ENCODE results near the gene PDE8A.
"Not testable (repeated sequence)": the region's sequence is repeated elsewhere in the genome, so short reads cannot be mapped to it uniquely, and the experiment has no call there.

PDE8A gene

GRCh38 chr15:85011724-85012123 is 30.1 kb downstream of the PDE8A start:
- DNase-seq = not testable (repeated sequence)

GRCh38 chr15:85013785-85014184 is 32.1 kb downstream of the PDE8A start:
- no peak for DNase-seq

- no peak for DNase-seq
These were observed 33.3 kb downstream of the PDE8A start for GRCh38 chr15:85014932-85015331.

GRCh38 chr15:85016275-85016674 is 34.6 kb downstream of the PDE8A start:
- no peak for DNase-seq

- no peak for DNase-seq
These were observed 38.3 kb downstream of the PDE8A start for GRCh38 chr15:85019815-85020590.

GRCh38 chr15:85021409-85021808 is 39.8 kb downstream of the PDE8A start:
- no peak for DNase-seq

- DNase-seq = no peak
These were observed 41.3 kb downstream of the PDE8A start for GRCh38 chr15:85022860-85023403.

GRCh38 chr15:85024003-85024402 is 42.3 kb downstream of the PDE8A start:
- DNase-seq = no peak

GRCh38 chr15:85024509-85025336 is 43.1 kb downstream of the PDE8A start:
- no peak for DNase-seq

GRCh38 chr15:85025516-85026251 is 44.0 kb downstream of the PDE8A start:
- DNase-seq = no peak

- DNase-seq = no peak
These were observed 44.8 kb downstream of the PDE8A start for GRCh38 chr15:85026304-85027032.

- no peak for DNase-seq
These were observed 45.4 kb downstream of the PDE8A start for GRCh38 chr15:85027033-85027380.

- DNase-seq = no peak
These were observed 45.8 kb downstream of the PDE8A start for GRCh38 chr15:85027421-85027820.

GRCh38 chr15:85028416-85028815 is 46.8 kb downstream of the PDE8A start:
- DNase-seq = no peak

- DNase-seq = no peak
These were observed 47.6 kb downstream of the PDE8A start for GRCh38 chr15:85029221-85029620.

- DNase-seq = no peak
These were observed 48.8 kb downstream of the PDE8A start for GRCh38 chr15:85030301-85030929.

- DNase-seq = no peak
These were observed 49.7 kb downstream of the PDE8A start for GRCh38 chr15:85031086-85031943.

GRCh38 chr15:85031944-85032558 is 50.4 kb downstream of the PDE8A start:
- no peak for DNase-seq

GRCh38 chr15:85033148-85033547 is 51.5 kb downstream of the PDE8A start:
- no peak for DNase-seq

- DNase-seq = no peak
These were observed 52.6 kb downstream of the PDE8A start for GRCh38 chr15:85034276-85034675.

GRCh38 chr15:85035980-85036379 is 54.3 kb downstream of the PDE8A start:
- DNase-seq = no peak
